HG03159 (cell line): ENCODE data around the gene EVPL.
"Not testable (repeated sequence)": the region's sequence is repeated elsewhere in the genome, so short reads cannot be mapped to it uniquely, and the experiment has no call there.

Experiments
- ATAC-seq: cut with Tn5 transposase; IDR thresholded peaks from one replicate; pipeline ENCODE4 v1.9.1; 2021; ENCODE audit warnings: mild to moderate bottlenecking, moderate library complexity; ENCODE audit not compliant: unreplicated experiment

The EVPL gene

DNA sequence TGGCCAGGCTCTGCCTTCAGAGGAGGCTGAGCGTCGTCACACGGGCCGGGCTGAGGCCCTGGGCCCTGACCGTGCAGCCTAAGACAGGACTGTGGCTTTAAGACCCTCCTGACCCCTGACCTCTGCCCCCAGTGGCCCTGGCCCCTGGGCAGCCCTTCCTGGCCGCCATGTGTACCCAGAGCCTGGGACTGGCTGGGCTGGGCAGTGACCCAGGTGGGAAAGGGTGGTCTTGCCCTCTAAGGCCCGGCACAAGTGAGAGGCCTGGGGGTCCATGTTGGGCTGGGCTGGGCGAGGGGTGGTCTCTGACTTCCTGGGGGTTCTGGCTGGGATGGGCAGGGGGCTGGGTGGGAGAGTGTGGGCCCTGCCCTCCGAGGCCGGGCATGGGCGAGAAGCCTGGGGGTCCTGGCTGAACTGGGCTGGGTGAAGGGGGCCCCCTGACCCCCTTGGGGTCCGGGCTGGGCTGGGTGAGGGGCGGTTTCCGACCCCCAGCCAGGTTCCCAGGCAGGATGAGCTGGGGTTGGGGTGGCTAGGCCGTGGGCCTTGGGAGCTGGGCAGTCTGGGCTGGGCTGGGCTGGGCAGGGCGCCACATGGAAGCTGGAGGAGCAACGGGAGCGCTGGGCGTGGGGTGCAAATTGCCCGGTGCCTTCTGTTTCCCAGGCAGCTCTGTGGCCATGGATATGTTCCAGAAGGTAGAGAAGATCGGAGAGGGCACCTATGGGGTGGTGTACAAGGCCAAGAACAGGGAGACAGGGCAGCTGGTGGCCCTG, 26.2 kb downstream of the EVPL start, which contains the start of gene CDK3:
Gene CDK3, plus strand, starts transcription at position 101 of the 767 bp plus-strand sequence. Its CDS starts 571 bp downstream, at position 672.
- ATAC-seq, result no peak

DNA sequence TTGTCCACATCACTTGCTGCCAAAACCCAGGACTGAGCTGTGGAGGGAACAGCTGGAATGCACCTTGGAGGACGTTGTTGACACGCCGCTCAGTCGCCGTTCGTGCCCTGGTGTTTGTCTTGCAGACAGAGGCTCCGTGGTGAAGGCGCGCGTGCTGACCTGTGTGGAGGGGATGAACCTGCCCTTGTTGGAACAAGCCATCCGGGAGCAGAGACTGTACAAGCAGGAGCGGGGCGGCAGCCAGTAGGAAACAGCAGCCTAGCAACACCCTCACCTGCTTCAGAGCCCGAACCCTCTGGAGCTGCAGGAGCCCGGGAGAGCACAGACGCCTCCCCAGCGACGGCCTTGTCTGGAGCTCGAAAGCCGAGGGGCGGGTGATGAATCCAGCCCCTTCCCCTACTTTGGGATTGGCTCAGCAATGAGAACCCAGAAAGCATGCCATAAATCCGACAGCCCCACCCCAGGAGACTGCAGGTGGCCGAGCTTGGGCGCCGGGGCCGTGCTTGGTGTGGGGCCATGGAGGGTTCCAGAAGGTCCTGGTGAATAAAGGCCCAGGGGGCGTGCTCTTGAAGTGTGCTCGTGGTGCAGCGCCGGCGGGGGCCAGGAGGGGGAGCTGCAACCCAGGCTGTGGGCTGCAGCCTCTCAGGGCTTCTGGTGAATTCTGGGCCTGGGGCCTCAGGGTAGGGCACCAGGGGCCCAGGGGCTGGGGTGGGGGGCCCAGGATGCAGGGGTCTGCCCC, 26.9 kb downstream of the EVPL start:
- ATAC-seq, result no peak

DNA sequence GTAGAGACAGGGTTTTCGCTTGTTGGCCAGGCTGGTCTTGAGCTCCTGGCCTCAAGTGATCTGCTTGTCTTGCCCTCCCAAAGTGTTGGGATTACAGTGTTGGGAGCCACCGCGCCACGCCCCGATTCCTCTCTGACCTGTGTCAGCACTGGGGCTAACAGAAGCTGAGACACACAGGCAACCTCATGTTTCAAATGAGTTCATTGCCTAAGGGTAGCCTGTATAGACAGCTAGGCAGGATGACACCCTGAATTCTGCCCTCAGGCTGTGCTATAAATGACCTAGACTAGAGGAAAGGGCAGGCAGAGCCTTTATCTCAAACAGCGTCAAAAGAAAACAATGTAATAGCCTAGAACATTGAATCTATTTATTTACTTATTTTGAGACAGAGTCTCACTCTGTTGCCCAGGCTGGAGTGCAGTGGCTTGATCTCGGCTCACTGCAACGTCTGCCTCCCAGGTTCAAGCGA, 28.7 kb downstream of the EVPL start:
- no peak for ATAC-seq

DNA sequence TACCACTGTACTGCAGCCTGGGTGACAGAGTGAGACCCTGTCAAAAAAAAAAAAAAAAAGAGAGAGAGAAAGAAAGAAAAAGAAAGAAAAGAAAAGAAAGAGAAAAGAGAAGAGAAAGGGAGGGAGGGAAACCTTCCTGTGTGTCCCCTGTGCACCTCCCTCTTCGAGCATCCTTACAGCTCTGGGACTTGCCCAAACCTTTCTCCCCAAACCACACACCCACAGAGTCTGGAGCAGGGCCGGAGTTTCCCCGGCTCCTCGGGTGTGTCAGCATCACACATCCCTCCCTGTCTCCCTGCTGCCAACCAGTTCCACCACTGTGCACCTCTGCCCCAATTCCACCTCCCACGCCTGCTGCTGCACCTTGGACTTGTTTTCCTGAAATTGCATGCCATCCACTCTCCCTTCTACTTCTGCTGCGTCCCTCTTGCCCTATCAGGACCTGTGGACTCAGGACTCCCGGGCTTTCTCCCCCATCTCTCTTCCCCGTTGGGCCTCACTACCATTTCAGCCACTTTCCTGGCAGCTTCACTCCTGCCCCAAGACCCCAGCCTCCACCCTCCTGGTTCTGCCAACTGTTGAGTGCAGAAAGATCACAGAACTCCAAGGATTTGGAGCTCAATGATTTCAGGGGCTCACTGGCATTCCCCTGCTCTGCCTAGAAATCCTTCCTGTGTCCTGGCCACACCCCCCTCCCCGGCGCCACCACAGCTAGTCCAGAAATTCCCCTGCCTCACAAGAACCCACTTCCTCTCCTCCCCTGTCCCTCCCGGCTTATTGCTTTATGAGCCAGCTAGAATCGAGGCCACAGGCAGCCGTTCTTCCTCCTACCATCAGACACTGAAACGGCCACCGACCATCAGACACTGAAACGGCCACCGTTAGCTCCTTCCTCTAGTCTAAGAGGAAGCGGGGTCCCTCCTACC, 30.2 kb downstream of the EVPL start:
- no peak for ATAC-seq

DNA sequence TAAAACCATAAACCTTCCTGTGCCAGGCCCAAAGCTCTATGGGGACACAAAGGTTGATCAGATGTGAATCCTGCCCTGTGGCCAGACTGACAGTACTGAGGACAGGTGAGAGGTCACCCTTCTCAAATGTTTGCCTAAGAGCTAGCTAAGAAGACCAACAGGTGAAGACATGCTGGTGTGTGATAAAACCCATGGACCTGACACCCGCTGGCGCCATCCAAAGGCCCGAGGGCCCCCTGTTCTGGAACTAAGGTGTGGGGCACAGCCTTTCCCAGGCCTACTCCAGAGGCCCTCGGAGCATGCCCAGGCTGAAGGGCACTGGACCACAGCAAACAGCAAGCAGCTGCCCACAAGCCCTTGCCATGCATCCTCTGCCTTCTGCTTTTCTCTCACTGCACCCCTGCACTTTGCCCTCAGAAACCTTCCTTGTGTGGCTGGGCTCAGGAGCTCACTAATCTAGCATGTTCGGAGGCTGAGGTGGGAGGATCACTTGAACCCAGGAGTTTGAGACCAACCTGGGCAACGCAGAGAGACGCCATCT, 31.7 kb downstream of the EVPL start:
- no peak for ATAC-seq

DNA sequence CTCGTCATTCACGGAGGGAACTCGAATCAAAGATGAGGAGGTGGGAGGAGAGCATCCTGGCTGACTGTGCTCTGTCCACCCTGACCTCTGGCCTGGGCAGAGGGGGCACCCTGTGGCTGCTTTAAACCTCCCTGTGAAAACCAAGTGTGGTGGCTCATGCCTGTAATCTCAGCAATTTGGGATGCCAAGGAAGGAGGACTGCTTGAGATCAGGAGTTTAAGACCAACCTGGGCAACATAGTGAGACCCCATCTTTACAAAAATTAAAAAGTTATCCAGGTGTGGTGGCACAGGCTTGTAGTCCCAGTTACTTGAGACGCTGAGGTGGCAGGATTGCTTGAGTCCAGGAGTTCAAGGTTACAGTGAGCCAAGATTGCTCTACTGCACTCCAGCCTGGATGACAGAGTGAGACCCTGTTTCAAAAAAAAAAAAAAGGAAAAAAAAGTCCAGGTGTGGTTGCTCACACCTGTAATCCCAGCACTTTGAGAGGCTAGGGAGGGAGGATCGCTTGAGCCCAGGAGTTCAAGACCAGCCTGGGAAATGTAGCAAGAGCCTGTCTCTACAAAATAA, 32.2 kb downstream of the EVPL start:
- no peak for ATAC-seq

DNA sequence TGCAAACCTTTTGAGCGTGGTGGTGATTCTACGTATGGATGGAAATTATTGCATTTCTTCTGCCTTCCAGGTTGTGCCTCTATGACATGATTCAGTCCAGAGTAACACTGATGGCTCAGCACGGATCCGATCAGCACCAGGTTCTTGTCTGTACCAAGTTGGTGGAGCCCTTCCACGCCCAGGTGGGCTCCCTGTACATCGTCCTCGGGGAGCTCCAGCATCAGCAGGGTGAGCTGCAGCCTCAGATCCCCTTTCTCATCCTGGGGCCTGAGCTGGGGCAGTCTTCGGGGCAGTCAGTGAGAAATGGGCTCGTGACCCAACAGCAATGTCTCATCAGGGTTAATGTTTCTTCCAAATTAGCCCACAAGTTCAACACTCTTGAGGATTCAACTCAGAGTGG, 35.7 kb downstream of the EVPL start:
- no peak for ATAC-seq

DNA sequence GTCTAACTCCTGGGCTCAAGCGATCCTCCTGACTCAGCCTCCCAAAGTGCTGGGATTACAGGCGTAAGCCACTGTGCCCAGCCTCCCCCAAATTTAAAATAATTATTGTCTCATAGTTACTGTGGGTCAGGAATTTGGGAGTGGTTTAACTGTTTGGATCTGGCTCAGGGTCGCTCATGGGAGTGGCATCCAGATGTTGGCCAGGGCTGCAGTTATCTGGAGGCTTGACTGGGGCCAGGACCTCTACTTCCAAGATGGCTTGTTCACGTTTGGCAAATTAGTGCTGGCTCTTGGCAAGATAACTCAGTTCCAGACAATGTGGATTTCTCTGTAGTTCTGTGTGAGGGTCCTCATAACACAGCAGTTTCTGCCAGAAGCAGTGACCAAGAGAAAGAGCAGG, 40.1 kb downstream of the EVPL start:
- ATAC-seq, result no peak

DNA sequence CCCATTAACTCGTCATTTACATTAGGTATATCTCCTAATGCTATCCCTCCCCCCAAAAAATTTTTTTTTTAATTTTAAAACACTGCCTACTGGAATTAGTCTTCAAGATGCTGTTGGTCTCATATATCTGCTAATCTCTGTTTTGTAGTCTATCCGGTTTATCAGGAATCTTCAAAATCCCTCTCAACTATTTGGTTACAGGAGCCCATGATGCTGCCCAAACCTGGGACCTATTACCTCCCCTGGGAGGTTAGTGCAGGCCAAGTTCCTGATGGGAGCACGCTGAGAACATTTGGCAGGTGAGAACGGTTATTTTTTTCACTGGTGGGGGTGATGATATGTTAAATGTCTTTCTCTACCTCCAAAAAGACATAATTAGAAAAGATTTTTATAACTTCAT, 41.1 kb downstream of the EVPL start:
- ATAC-seq, result no peak

DNA sequence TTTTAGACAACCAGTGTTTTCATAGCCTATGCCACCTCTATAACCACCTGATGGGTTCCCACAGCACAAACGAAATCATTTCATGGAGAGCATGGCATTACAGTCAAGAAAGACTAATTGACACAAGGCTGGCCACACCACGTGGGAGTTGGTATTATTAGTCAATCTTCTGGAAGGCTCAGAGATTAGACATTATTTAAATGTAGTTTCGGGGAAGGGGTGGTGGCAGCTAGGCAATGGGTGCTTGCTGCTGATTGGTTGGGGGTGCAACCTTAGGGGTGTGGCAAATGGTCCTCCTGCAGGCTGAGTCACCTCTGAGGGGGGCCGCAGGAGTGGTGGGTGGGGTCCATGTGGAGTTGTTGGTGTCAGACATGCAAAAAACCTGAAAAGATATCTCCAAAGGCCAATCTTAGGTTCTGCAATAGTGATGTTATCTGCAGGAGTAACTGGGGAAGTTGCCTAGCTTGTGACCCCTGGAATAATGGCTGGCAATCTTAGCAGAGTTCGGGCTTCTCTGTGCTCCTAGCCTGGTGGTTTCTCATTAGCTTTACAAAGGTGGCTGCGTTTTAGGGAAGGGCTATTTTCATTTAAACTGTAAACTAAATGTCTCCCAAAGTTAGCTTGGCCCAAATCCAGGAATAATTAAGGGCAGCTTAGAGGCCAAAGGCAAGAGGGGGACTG, 43.5 kb downstream of the EVPL start:
- no peak for ATAC-seq

DNA sequence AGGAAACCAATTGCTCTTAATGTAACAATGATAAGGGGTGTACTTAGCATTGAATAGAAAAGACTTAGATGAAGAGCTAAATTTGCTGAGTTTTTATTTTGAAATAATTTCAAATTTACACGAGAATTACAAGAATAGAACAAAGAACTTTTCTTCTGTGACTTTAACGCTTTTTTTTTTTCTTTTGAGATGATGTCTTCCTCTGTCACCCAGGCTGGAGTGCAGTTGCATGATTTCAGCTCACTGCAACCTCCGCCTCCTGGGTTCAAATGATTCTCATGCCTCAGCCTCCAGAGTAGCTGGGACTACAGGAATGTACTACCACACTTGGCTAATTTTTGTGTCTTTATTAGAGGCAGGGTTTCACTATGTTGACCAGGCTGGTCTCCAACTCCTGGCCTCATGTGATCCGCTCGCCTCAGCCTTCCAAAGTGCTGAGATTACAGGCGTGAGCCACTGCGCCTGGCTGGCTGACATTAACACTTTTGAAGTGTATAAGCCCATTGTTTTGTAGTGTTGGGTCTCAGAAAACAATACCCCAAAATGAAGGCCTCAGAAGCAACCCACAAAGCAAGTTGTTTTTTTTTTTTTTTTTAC, 46.0 kb downstream of the EVPL start:
- ATAC-seq, result no peak

DNA sequence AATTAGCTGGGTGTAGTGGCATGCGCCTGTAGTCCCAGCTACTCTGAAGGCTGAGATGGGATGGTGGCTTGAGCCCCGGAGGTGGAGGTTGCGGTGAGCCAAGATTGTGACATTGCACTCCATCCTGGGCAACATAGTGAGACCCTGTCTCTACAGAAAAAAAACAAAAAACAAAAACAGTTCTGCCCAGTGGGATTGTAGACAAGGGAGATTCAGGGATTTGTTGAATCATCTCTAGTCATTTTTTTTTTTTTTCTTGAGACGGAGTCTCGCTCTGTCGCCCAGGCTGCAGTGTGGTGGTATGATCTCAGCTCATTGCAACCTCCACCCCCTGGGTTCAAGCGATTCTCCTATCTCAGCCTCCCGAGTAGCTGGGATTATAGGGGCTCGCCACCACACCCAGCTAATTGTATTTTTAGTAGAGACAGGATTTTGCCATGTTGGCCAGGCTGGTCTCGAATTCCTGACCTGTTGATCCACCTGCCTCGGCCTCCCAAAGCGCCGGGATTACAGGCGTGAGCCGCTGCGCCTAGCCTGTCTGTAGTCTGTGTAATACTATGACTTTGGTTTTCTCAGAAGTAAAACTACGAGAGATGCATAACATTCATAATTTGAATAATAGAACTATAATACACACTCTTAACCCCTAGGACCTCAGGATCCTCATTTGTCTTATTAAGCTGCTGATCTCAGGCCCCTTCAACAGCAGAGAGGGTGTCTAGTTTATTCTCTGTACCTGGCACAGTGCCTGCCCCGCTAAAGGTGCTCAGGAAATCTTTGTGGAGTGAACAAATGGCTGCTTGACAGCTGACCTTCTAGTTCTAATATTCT, 46.7 kb downstream of the EVPL start:
- ATAC-seq, result no peak

DNA sequence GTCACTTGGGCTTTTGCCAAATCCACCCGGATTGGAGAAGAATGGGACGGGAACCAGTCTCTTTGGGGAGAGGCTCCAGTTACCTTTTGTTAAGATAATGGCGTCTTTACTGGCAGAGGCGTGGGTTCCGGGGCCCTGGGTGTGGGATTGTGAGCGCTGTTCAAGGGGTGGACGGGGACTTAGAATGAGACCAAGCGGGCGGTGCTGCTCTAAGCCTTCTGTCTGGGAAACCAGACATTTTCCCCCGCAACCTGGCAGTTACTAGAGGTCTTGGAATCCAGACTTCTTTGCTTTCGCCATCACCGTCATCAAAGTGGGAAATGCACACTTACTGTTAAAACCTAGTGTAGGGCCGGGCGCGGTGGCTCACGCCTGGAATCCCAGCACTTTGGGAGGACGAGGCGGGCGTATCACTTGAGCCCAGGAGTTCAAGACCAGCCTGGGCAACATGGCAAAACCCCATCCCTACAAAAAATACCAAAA, 47.4 kb downstream of the EVPL start:
- ATAC-seq, result peak; percentile 9

DNA sequence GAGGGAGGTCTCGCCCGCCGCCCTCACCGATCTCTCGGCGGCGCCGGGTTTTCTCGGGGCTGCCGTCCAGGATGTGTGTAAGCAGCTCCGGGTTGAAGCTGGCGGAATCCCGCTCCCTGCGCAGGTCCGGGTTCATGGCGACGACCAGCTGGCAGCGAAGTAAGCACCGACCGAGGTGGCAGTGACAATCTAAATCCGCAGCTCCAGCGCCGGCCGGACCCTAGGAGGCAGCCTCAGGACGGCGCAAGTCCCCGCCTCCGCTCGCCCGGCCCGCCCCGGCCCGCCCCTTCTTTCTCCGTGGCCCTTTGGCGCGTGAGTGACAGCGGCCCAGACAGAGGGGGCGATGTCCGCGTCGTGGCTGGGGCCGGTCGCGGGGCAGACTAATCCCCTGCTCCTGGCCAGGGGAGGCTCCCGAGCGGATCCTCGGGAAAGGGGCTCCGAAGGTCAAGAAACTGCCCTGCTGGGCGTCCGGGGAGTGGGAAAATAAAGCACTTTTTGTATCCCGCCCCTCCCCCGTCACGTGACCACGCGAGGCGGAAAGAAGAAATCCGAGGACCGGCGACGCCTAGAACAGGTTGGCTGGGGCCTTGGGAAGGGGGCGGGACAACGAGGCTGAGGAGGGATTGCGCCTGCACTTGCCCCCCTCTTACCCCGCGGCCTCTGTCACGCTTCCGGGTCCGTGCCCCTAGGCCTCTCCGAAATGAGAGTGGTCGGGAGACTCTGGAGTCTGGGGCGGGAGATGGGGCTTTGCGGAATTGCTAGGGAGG, 48.0 kb downstream of the EVPL start, which contains the start of the genes ACOX1 and TEN1:
Gene ACOX1, minus strand, starts transcription at position 229 of the 767 bp plus-strand sequence. Its CDS starts 93 bp downstream, at position 136.
Gene TEN1, plus strand, starts transcription at position 303 of the 767 bp plus-strand sequence. CDS start 6,953 bp downstream, outside the sequence.
- peak; percentile 86 for ATAC-seq

DNA sequence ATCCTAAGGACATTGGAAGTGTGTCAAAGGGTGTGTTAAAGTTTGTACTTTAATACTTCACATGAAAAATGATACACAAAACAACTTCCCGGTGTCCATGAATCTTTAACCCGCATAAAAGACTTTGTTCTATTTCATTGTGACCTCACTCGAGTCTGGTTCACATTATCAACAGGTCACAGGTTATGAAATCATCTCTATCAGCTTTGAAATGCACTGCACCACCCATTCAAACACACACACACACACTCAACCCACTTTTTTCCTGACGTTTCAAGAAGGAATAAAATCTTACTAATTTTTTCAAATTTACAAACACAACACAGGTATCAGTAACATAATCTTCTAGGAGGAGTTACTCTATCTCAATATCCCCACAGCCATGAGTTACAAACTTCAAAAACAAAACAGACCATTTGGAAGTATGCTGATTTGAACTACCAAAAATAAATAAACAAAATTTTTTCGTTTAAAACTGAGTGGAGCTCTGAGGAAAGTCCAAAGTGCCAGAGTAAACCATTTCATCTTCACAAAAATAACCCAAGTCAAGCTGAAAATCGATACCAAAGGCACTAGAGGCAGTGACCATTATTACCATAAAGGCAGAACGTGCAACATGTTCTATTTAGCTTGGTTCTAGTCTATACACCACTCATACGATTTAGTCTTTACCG, 50.8 kb downstream of the EVPL start:
- no peak for ATAC-seq

DNA sequence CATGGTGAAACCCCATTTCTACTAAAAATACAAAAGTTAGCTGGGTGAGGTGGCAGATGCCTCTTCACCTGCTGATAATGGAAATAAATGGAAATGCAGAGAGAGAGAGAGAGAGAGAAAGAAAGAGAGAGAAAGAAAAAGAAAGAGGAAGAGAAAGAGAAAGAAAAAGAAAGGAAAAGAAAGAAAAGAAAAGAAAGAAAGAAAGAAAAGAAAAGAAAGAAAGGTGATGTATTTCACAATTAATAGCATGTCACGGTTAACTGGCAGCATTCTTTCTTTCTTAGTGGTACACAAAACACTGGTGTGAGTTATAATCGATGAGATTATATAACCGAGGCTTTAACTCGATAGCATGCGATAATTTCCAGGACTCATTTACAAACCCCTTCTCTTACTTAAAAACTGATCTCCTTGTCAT, 51.3 kb downstream of the EVPL start:
- ATAC-seq, result no peak

DNA sequence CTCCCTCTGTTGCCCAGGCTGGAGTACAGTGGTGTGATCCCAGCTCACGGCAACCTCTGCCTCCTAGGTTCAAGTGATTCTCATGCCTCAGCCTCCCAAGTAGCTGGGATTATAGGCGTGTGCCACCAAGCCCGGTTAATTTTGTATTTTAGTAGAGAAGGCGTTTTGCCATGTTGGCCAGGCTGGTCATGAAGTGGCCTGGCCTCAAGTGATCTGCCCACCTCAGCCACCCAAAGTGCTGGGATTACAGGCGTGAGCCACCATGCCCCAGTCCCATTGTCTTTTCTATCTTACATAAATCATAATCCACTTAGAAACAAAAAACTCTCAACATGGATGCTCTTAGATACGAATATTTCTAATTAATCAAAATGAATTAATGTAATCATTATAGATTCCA, 51.9 kb downstream of the EVPL start:
- ATAC-seq, result not testable (repeated sequence)
